T-helper 2 cell treated with Interferon-gamma antibody and Interleukin-4, amounts not matched to agents 100 ng/mL and 5 ng/mL, for 36 hours (primary cell): ENCODE measurements around the gene ZNF431. TPM values are rescaled to one million over a fixed set of nuclear protein-coding genes. Genes with fewer than 3 reads are reported as not detected.
"Not testable (repeated sequence)": the region's sequence is repeated elsewhere in the genome, so short reads cannot be mapped to it uniquely, and the experiment has no call there.

Experiments
- intact Hi-C: fragments of 100-400 bp; cut with micrococcal nuclease; formaldehyde crosslinking; loops from one replicate; pipeline ENCODE4 v1.15.1; 2023
- total RNA-seq: library from RNA; stranded (reverse); gene quantifications from 2 replicates; pipeline ENCODE4 v1.2.3, GENCODE V29; 2022

The ZNF431 gene
- total RNA-seq, 1 donor from 2014 or later: 21.5 TPM

- intact Hi-C loops: loop anchor here (2.0 to 10.0 kb wide), 4 partner anchors 185 to 621 kb away; partner anchors contain the start of genes ZNF100, ZNF708 and ZNF738
These were observed 2.0 kb downstream of the ZNF431 start for GRCh38 chr19:21143854-21144253.

DNA sequence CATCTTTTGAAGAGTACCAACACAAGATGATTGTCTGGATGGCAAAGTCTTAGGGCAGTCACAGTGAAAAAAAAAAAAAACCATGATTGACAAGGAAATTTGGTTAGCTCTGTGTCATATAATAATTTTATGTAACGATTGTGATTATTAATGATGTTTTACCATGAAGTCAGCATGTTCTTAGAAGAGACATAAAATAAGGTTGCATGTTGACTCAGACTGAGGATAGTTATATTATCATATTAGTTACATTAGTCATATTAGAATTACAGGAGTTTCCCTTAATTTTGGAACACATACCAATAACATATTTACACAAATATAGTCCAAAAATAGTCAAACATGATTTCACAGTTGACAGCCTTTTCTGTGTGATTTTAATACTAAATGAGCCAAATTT, 5.7 kb downstream of the ZNF431 start:
- intact Hi-C loops: loop anchor here (10.0 kb wide), 1 partner anchor 617 kb away; the partner anchor contains the start of gene ZNF100

- intact Hi-C loops: loop anchor here (10.0 kb wide), 1 partner anchor 616 kb away; the partner anchor contains the start of gene ZNF100
These were observed 6.8 kb downstream of the ZNF431 start for GRCh38 chr19:21148681-21149080.

DNA sequence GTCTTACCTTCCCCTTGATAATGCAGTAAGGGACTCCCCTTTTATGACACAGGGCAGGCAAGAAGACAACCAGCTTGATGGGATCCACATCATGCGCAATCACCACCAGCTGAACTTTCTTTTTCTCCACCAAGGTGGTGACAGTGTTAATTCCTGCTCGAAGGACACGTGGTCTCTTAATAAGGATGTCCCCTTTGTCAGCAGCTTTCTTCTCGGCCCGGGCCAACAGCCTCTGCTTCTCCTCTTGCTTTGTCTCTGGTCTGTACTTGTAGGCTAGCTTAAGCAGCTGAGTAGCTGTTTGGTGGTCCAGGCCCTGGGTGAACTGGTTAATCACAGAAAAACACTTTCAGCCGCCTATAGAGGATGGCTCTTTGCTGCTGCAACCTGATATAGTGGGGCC, 8.0 kb downstream of the ZNF431 start:
- intact Hi-C loops: loop anchor here (10.0 kb wide), 1 partner anchor 615 kb away; the partner anchor contains the start of gene ZNF100

DNA sequence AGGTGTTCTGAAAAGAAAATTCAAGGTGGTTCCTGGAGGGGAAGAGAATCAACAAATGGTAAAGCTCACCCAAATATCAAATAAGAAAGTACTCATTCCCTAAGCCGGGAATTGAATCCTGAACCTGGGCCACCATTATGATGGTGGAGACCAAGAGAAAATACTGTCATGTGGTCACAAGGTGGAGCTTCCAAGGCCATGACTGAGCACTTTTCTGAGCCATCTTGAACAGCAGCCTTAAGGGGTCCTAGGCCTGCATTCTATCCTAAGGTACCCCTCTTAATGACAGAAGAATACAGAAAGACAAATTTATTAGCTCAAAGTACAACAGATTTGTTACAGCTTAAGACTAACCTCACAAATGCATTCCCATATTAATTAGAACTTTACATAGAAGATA, 9.6 kb downstream of the ZNF431 start:
- intact Hi-C loops: no loop called here

GRCh38 chr19:21158523-21159135, 16.8 kb downstream of the ZNF431 start:
- intact Hi-C loops: no loop called here

DNA sequence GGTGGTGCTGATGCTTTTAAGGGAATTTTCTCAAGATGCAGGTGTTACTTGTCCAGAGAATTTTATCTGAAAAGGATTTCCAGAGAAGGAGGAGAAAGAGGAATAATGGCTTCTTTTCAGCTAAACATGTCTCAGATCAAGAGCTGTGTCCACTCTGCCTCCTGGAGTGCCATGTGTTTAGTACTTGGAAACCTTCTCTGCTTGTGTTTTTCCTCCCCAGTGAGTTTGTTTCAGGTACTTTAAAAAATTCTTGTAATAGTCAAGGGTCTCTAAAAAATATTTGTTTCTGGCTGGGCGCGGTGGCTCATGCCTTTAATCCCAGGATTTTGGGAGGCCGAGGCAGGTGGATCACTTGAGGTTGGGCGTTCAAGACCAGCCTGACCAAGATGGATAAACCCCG, 22.7 kb downstream of the ZNF431 start:
- intact Hi-C loops: no loop called here

GRCh38 chr19:21166436-21166835, 24.6 kb downstream of the ZNF431 start:
- intact Hi-C loops: no loop called here

DNA sequence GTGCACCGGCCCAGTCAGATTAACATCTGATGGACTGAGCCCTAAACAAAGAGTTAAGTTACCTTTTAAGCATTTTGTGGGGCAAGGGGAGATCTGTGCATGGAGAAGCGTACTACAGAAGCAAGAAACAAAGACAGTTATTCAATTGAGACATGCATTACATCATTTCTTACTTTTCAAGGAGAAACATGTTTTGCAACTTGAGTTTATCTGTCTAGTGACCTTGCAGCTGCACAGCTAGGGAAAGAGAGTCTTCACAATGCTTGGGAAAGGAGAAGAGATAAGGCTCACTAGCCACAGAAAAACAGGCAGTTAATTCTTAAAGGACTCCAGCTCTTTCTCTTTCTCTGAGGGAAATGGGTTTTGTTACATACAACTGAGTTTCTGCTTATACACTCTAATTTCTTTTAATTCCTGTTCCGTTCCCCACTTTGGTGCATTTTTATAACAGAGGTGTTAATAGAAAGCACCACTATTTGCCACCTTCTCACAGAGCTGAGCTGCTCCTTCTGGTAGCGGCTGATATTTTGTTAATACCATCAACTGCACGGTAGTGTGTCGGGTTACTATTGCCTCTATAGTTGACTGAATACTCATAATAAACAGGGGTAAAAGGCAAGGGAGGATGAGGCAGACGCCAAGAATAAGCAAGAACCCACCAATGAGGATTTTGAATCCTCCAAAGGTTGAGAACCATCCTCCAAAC, 55.9 kb downstream of the ZNF431 start:
- intact Hi-C loops: no loop called here

GRCh38 chr19:21202865-21203494, 61.1 kb downstream of the ZNF431 start:
- intact Hi-C loops: loop anchor here (5.0 kb wide), 1 partner anchor 279 kb away; no protein-coding TSS in a partner anchor

- intact Hi-C loops: no loop called here
These were observed 68.3 kb downstream of the ZNF431 start for GRCh38 chr19:21210037-21210621.

GRCh38 chr19:21221693-21222092, 79.9 kb downstream of the ZNF431 start:
- intact Hi-C loops: no loop called here

DNA sequence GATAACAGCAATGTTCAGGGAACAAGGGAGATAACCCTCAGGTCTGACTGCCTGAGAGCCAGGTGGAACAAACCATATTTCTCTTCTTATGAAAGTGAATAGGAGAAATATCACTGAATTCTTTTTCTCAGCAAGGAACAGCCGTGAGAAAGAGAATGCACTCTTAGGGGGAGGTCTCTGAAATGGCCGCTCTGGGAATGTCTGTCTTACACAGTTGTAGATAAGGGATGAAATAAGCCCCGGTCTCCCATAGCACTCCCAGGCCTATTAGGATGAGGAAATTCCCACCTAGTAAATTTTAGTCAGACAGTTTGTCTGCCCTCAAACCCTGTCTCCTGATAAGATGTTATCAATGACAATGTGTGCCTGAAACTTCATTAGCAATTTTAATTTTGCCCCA, 88.1 kb downstream of the ZNF431 start:
- intact Hi-C loops: not testable (repeated sequence)

DNA sequence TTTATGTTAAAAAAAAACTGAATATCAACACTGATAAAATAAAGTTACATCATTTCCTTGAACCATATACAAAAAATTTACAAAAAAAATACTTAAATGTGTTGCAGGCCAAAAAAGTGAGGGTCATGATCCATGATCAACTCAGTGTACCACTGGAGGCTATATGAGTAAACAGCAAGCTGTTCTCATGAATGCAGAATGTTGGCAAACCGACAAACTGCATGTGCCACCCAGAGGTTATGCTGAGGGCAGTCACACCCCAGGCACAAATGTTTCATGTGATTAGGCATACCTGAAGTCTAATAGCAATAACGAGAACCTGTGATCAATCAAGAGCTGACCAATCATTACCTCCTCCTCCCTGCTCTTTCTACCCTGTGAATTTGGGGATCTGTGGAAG, 91.9 kb downstream of the ZNF431 start:
- intact Hi-C loops: no loop called here

DNA sequence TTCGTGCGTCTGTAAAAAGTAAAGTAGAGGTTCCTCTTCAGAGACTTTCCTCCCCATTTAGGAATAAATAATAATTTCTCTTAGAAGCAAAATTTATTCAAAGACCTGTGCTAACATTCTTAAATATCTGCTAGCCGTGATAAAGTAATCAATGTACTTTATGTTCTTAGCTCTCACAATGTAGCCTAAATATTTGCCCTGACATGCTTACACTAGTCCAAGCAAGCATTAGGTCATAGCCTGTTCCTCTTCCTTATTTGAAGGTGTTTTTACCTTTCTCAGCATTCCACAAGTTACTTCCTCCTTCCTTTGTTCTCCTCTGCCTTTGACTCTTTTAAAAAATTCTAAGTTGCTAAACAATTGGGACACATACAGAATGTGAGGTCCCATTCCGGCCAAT, 94.9 kb downstream of the ZNF431 start:
- intact Hi-C loops: not testable (repeated sequence)

GRCh38 chr19:21238670-21239069, 96.8 kb downstream of the ZNF431 start:
- intact Hi-C loops: no loop called here

Other genes starting within 250 kb of the ZNF431 start
- gene ZNF85, start 218.8 kb upstream of the ZNF431 start, total RNA-seq: 10.5 and 13.4 TPM in 2 replicates
- 22.4 and 23.7 TPM in 2 replicates for gene ZNF430, start 121.4 kb upstream of the ZNF431 start, total RNA-seq
- 27.2 and 29.6 TPM in 2 replicates for gene ZNF714, start 59.8 kb upstream of the ZNF431 start, total RNA-seq
- 15.3 and 16.7 TPM in 2 replicates for gene ZNF708, start 187.4 kb downstream of the ZNF431 start, total RNA-seq
- gene ZNF738, start 217.0 kb downstream of the ZNF431 start, total RNA-seq: 13.2 and 13.3 TPM in 2 replicates